Stromal cell of bone marrow (primary cell): ENCODE measurements around the gene YEATS2.
"Not testable (repeated sequence)": the region's sequence is repeated elsewhere in the genome, so short reads cannot be mapped to it uniquely, and the experiment has no call there.

Experiments used
- DNase-seq: peaks from one replicate; pipeline ENCODE4 v3.0.0-alpha.2; 2012; ENCODE audit warnings: low read depth

Gene YEATS2

GRCh38 chr3:183697610-183698317 lies at the start of gene YEATS2:
YEATS2 (plus strand) TSS chr3:183697797; CDS start chr3:183715163, 17,366 bp downstream.
- DNase-seq = peak; percentile 41

- no peak for DNase-seq
These were observed 47.0 kb upstream of the YEATS2 start for GRCh38 chr3:183650554-183650953.

GRCh38 chr3:183653209-183654064 lies 44.2 kb upstream of the YEATS2 start:
- DNase-seq = no peak

GRCh38 chr3:183654727-183655126 lies 42.9 kb upstream of the YEATS2 start:
- no peak for DNase-seq

GRCh38 chr3:183662099-183662498 lies 35.5 kb upstream of the YEATS2 start:
- peak; percentile 4 for DNase-seq

- peak; percentile 91 for DNase-seq
These were observed 32.6 kb upstream of the YEATS2 start for GRCh38 chr3:183664913-183665381.

GRCh38 chr3:183680061-183680460 lies 17.5 kb upstream of the YEATS2 start:
- no peak for DNase-seq

GRCh38 chr3:183687705-183688104 lies 9.9 kb upstream of the YEATS2 start:
- no peak for DNase-seq

GRCh38 chr3:183688874-183689273 lies 8.7 kb upstream of the YEATS2 start:
- DNase-seq = no peak

GRCh38 chr3:183689621-183690020 lies 8.0 kb upstream of the YEATS2 start:
- not testable (repeated sequence) for DNase-seq

GRCh38 chr3:183690402-183690995 lies 7.1 kb upstream of the YEATS2 start:
- DNase-seq = no peak

GRCh38 chr3:183692436-183692835 lies 5.2 kb upstream of the YEATS2 start:
- no peak for DNase-seq

GRCh38 chr3:183695569-183696364 lies 1.8 kb upstream of the YEATS2 start:
- DNase-seq = no peak

- DNase-seq = no peak
These were observed 431 bp upstream of the YEATS2 start for GRCh38 chr3:183697123-183697609.

- DNase-seq = peak; percentile 19
These were observed 738 bp downstream of the YEATS2 start for GRCh38 chr3:183698318-183698751.

GRCh38 chr3:183698756-183699155 lies 1.2 kb downstream of the YEATS2 start:
- no peak for DNase-seq

- DNase-seq = no peak
These were observed 1.8 kb downstream of the YEATS2 start for GRCh38 chr3:183699238-183699947.

GRCh38 chr3:183701744-183702143 lies 4.1 kb downstream of the YEATS2 start:
- DNase-seq = no peak

GRCh38 chr3:183703892-183704291 lies 6.3 kb downstream of the YEATS2 start:
- not testable (repeated sequence) for DNase-seq

- DNase-seq = no peak
These were observed 12.6 kb downstream of the YEATS2 start for GRCh38 chr3:183710231-183710630.

- no peak for DNase-seq
These were observed 13.9 kb downstream of the YEATS2 start for GRCh38 chr3:183711516-183711915.
